GM18868 (cell line): ENCODE measurements around the gene AFF2.

Experiments used
- ATAC-seq: cut with Tn5 transposase; IDR thresholded peaks from one replicate; pipeline ENCODE4 v1.9.1; 2021; ENCODE audit warnings: mild to moderate bottlenecking, moderate library complexity; ENCODE audit not compliant: unreplicated experiment

AFF2 gene

DNA sequence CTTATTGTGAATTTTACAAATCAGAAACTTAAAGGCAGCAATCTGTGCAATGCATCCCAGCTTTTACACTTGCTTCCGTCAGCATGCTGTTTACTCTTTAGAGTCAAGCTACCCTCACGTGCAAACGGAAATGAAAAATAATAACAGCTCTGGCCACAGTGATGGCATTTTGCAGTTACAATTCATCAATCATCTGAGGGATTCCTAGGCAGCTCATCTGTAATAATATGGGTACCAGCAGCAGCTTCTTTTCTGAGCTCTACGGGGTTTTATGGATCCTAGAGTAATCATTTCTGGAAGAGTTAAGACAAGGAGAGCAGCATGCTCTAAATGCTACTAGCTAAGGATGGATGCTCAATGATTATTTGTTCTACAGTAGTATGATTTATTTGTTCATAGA lies 313.6 kb downstream of the AFF2 start:
- no peak for ATAC-seq

DNA sequence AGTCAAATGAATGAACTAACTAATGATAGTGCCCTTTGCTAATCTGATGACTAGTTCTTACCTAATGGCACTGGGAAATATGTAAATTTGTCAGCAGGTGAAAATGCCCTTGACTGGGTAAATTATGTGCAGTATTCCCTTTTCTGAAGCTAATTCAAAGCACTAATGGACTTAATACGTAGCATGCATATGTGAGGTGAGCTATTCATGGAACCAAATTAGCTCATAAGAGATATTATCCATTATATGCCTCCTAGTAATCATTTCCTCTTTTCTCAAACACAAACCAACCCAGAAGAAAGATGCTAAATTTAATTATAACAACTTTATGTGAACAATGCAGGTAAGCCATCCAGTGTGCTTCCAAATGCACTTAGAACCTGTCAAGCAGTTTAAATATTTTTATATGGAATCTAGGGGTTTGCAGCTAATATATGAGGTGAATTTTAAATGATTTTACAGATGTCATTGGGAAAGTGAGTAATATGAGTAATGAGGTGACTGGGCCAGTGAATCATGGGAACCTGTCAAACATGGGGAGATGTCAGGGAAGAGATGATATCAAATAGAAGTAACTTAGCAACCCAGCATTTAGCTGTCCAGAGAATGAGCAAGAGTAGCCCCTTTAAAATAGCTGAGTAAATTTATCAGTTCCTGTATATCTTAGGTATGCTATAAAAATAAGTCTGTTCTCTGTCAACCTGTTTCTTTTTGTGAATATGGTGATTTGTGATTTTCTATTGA lies 315.0 kb downstream of the AFF2 start:
- no peak for ATAC-seq

- no peak for ATAC-seq
These were observed 323.6 kb downstream of the AFF2 start for GRCh38 chrX:148823986-148824385.

DNA sequence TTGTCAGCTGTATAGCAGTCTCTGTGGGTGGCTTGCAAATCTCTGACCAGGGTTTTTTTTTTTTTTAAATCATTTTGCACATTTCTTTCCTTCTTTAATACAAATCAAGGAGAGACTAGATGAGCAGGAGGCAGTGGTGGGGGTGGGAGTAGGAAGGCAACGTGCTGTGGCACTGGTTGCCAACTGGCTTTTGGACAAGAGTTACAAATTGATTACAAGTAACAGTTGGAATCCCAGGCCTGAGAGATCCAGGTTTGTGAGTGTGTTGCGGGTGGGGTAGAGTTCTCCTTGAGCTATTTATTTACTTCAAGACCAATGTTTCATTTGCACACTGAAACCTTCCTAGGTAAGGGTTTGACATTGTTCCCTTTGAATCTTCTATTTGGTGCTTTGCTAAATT lies 325.3 kb downstream of the AFF2 start:
- no peak for ATAC-seq

GRCh38 chrX:148836741-148837140 lies 336.3 kb downstream of the AFF2 start:
- ATAC-seq: peak; percentile 72

DNA sequence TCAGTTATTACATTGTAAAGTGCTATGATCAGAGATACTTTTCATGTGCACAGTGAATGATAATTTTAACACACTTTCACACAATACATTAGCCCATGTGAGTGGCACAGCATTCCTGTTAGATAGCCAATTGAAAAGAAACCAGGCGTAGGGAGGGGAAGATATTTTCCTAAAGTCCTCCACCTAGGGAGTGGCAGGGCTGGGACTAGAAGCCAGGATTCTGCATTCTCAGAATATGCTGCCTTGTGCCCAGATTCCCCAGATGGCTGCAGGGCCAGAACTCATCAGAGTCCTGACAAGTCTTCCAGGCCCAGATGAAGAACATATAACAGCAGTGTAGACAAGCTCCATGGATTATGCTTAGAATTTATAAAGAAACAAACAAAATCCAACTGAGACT lies 350.2 kb downstream of the AFF2 start:
- no peak for ATAC-seq

DNA sequence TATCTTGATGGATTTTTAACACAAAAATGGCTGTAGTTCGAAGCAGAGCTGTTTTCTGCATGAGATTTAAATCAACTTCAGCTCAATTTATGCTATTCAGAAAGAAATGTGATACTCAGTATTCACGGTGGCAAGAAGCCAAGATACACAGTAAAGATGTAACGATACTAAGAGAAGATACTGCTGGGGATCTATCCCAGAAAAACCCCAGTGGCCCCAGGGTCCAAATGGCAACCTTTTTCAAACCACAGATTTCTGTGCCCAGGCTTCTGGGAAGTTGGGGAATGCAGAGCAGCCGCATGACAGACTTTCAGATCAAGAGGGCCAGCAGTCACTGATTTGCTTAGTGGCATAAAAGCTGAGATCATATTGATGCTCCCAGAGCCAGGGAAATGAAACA lies 353.9 kb downstream of the AFF2 start:
- ATAC-seq: no peak

DNA sequence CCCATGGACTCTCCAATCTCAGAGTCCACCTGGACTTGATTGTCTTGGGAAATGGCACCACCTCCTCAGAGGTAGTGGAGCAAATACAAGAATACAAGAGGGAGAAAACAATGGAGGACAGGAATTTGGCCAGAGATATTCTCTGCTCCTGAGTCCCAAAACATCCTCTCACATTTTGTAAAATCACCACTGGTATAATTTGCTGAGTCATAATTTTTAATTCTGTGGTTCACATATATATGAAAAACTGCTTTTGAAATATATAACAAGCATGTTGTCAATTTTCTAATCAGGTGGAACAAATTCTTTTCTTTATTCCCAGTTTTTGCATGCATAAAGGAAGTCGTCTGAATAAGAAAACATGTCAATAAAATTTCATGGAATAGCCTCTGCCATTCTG lies 356.1 kb downstream of the AFF2 start:
- ATAC-seq: no peak

GRCh38 chrX:148865277-148866210 lies 365.1 kb downstream of the AFF2 start:
- no peak for ATAC-seq

GRCh38 chrX:148867596-148867995 lies 367.2 kb downstream of the AFF2 start:
- no peak for ATAC-seq

DNA sequence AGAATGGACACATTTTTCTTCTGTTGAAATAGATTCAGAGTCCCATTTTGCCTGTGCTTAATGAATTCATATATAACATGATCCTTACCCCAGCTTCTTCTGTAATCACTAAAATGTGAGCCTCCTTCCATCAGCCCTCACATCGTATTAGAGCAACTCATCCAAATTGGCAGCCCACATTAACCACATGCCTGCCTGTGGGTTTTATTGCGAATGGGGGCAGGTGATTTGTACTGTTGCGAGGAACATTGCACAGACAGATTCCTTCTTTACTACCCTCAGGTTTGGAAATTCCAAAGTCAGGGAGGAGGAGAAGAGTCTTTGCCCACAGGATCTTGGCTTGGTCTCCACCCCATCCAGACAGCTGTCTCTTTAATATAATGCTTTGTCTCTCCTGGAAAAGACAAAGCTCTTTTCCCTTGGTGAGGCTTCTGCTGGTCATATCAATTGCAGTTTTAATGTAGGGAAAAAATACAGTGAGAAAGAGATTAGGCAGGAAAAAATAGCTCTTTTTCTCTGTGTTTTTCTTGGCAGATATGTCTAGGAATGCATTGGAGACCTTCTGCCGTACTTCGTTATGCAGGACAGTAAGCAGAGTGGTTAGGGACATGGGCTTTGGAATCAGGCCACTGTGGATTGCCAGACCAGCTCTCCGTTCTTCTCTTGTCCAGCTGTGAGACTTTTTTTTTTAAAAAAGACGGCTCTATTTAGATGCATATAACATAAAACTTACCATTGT lies 371.2 kb downstream of the AFF2 start:
- no peak for ATAC-seq

DNA sequence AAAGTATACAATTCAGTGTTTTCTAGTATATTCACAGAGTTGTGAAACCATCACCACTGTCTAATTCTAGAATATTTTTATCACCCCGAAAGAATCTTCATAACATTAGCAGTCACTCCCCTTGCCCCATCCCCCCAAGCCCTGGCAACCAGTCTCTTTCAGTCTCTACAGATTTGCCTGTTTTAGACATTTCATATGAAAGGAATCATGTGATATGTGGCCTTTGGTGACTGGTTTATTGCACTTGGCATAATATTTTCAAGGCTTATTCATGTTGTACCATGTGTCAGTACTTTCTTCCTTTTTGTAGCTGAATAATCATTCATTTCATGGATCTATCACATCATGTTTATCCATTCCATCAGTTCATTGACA lies 371.7 kb downstream of the AFF2 start:
- no peak for ATAC-seq

DNA sequence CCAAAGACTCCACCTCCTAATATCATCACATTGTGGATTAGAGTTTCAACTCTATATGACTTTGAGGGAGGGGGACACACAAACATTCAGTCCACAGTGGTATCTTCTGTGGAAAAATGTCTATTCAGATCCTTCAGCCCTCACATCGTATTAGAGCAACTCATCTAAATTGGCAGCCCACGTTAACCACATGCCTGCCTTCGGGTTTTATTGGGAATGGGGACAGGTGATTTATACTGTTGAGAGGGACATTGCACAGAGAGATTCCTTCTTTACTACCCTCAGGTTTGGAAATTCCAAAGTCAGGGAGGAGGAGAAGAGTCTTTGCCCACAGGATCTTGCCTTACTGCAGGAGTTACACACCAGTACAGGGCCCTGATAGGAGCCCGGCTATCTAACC lies 372.5 kb downstream of the AFF2 start:
- no peak for ATAC-seq

DNA sequence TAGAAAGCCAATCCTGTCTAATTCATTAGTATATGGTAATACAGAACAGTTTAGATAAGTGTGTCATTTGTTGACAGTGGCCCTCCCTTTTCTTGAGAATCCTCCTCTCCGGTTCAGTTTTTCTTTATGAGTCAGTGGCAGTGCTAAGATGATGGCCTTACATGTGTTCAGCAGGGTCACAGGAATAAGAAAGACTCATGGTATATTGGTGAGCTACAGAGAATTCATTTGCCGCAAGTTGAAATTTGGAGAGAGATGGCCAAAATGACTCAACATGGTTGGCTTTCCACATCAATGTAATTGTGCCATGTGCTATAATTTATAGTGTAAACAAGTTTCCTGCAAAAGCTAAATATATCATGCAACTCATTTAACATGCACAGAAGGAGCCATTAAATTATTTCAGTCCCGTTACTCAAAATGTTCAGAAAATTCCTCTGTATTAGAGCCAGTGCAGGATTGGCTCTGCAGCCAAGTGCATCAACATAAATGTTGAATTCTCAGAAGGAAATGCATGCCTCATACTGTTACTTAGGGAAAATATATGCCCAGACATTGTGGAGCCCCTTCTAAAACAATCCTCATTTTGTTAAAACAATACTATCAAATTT lies 374.3 kb downstream of the AFF2 start:
- no peak for ATAC-seq

DNA sequence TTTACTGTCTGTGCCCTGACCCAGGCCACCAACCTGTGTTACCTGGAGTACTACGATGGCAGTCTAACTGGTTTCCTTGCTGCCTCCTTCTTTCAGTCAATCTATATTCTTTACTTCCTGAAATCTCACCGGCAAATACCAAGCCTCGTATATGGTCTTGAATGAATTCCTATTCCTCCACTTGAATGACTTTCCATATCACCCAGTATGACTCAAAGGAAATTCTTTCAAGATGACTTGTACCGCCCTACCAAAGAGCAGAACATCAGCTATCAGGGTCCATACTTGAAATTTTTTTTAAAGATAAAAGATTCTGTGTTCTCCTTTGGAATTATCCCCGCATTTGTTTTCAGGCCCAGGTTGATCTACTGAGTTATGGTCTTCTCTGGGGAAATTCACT lies 378.0 kb downstream of the AFF2 start:
- ATAC-seq: no peak

- no peak for ATAC-seq
These were observed 384.8 kb downstream of the AFF2 start for GRCh38 chrX:148885203-148885602.

DNA sequence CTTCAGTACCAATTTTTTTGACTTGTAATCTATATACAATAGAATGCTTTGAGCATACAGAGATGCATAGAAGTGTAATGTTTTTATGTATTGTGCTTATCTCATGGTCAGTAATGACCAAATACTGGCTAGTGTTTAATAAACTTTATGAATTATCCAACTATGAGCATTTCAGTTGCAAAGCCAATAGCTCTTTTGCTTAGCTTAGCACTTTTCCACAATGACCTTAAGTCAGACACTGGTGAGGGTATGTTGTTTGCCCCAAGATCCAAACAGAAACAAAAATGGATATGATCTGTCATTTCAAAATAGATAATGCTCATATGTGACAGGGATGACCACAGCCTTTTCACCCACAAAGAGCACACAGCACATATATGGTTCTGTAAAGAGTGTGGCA lies 393.0 kb downstream of the AFF2 start:
- ATAC-seq: no peak

GRCh38 chrX:148902581-148902980 lies 402.2 kb downstream of the AFF2 start:
- ATAC-seq: no peak

DNA sequence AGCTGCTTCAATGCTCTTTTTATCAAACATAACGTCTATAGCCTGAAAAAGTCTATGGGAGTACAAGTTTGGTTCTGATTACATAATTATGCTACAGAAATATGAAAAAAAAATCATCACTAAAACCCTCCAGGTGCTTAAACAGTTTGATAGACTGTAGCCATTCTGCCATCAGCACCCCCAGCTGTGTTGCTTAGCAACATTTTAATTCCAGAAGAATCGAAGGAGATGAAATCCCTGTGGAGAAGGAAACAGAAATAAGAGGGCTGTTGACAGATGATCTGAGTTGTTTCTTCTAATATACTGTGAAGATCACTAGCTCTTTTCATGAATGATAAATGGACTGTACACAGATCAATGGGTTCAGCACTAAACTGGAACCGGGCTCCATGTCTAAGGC lies 402.8 kb downstream of the AFF2 start:
- no peak for ATAC-seq

GRCh38 chrX:148904421-148905111 lies 404.1 kb downstream of the AFF2 start:
- ATAC-seq: no peak

GRCh38 chrX:148905400-148905799 lies 405.0 kb downstream of the AFF2 start:
- ATAC-seq: no peak
